SU-DHL-6 (cell line): ENCODE results near the gene UBR4.
"Not testable (repeated sequence)": the region's sequence is repeated elsewhere in the genome, so short reads cannot be mapped to it uniquely, and the experiment has no call there.

Experiments
- H2AFZ ChIP-seq: fragments of 200-600 bp; sonication (generic); 2 replicates; pipeline ENCODE4 v1.6.1; 2014; ENCODE audit warnings: low read depth, mild to moderate bottlenecking, moderate library complexity, mixed read lengths, antibody characterized with exemption, low read length; ENCODE audit not compliant: severe bottlenecking
- H3F3A ChIP-seq: fragments of 200-600 bp; shearing (Covaris generic); 2 replicates; pipeline ENCODE4 v1.6.0; 2016; ENCODE audit warnings: antibody characterized with exemption, mild to moderate bottlenecking; ENCODE audit not compliant: insufficient read depth
- H3K27ac ChIP-seq: fragments of 200-600 bp; sonication (generic); 2 replicates; pipeline ENCODE4 v1.5.1; 2016; ENCODE audit warnings: low read depth, mild to moderate bottlenecking, low read length, moderate library complexity, mixed read lengths
- H3K27me3 ChIP-seq: fragments of 200-600 bp; sonication (generic), shearing (Covaris generic); 2 replicates; pipeline ENCODE4 v1.6.0; 2014; ENCODE audit warnings: mild to moderate bottlenecking, low read length
- H3K36me3 ChIP-seq: fragments of 200-600 bp; sonication (generic); 2 replicates; pipeline ENCODE4 v1.6.1; 2014; ENCODE audit warnings: mild to moderate bottlenecking, low read length, mixed read lengths
- H3K4me2 ChIP-seq: fragments of 300-600, 200-600 bp; shearing (Covaris generic), sonication (generic); 2 replicates; pipeline ENCODE4 v1.6.0; 2014; ENCODE audit warnings: low read length, low read depth, mild to moderate bottlenecking; ENCODE audit not compliant: poor library complexity, severe bottlenecking
- H3K4me3 ChIP-seq: fragments of 200-600 bp; sonication (generic); 2 replicates; pipeline ENCODE4 v1.5.1; 2014; ENCODE audit warnings: antibody characterized with exemption, low read length, mild to moderate bottlenecking, mixed read lengths; ENCODE audit not compliant: insufficient read depth, poor library complexity, severe bottlenecking
- H3K79me2 ChIP-seq: fragments of 200-600 bp; sonication (generic); 2 replicates; pipeline ENCODE4 v1.6.1; 2014; ENCODE audit warnings: mild to moderate bottlenecking, low read length, moderate library complexity; ENCODE audit not compliant: insufficient read depth
- H3K9ac ChIP-seq: fragments of 200-600 bp; sonication (generic); 2 replicates; pipeline ENCODE4 v1.7.0; 2014; ENCODE audit warnings: mild to moderate bottlenecking, low read length
- H3K9me2 ChIP-seq: fragments of 200-600 bp; sonication (generic); replicated peaks from 2 replicates; pipeline ENCODE4 v1.6.1; 2014; ENCODE audit warnings: low read length; ENCODE audit not compliant: insufficient read depth
- H3K9me3 ChIP-seq: fragments of 200-600 bp; sonication (generic); 2 replicates; pipeline ENCODE4 v1.6.1; 2014; ENCODE audit warnings: low read length, mixed read lengths; ENCODE audit not compliant: insufficient read depth
- H4K20me1 ChIP-seq: fragments of 200-600 bp; sonication (generic); 2 replicates; pipeline ENCODE4 v1.6.1; 2014; ENCODE audit warnings: low read depth, mild to moderate bottlenecking, antibody characterized with exemption, low read length, moderate library complexity, mixed read lengths
- CTCF ChIP-seq: fragments of 200-600 bp; sonication (generic); IDR thresholded peaks from one replicate; pipeline ENCODE4 v1.5.1; 2017; ENCODE audit warnings: antibody characterized with exemption, mild to moderate bottlenecking, low read length, moderate library complexity; ENCODE audit not compliant: insufficient read depth, poor library complexity, severe bottlenecking
- EZH2phosphoT487 ChIP-seq: fragments of 200-600 bp; sonication (generic), shearing (Covaris generic); conservative IDR thresholded peaks from 2 replicates; pipeline ENCODE4 v1.6.1; 2018; ENCODE audit warnings: mild to moderate bottlenecking, antibody characterized with exemption, low read length, moderate library complexity, mixed read lengths

Gene UBR4

GRCh38 chr1:19182223-19182622 is 27.8 kb downstream of the UBR4 start:
- Histone ChIP-seq H3K9me2 (no peaks in the 10 kb centered on the region), H3K27ac (no peak overlapping the region), H3K4me2 (no peak overlapping the region), H3K79me2 (no peaks in the 10 kb centered on the region), H4K20me1 (no peaks in the 10 kb centered on the region), H3K36me3 (peaks cover 42% of the 10 kb centered on the region), H3F3A (0 out of 2 replicates have a peak, but pooled peaks cover 2% of the 10 kb centered on the region), H3K4me3 (no peak overlapping the region), H3K9ac (no peak overlapping the region), H3K27me3 (no peaks in the 10 kb centered on the region), H3K9me3 (no peaks in the 10 kb centered on the region), H2AFZ (no peak overlapping the region)
- no peak for TF ChIP-seq CTCF
- TF ChIP-seq EZH2phosphoT487, result no peak

GRCh38 chr1:19180265-19180657 is 29.8 kb downstream of the UBR4 start:
- not testable (repeated sequence) for H2AFZ ChIP-seq, H3K9me2 ChIP-seq, H3K79me2 ChIP-seq, H3K27me3 ChIP-seq, H3K4me2 ChIP-seq, H3K4me3 ChIP-seq, H3K9ac ChIP-seq, H3K9me3 ChIP-seq, H3K27ac ChIP-seq, H4K20me1 ChIP-seq, H3F3A ChIP-seq
- peaks cover 37% of the 10 kb centered on the region for H3K36me3 ChIP-seq

- TF ChIP-seq CTCF (no peak), EZH2phosphoT487 (no peak)
- Histone ChIP-seq H2AFZ (no peak overlapping the region), H3K9ac (no peak overlapping the region), H3K9me2 (no peaks in the 10 kb centered on the region), H3K4me3 (no peak overlapping the region), H3K27me3 (no peaks in the 10 kb centered on the region), H3F3A (0 out of 2 replicates have a peak, but pooled peaks cover under 1% of the 10 kb centered on the region), H3K27ac (no peak overlapping the region), H3K79me2 (no peaks in the 10 kb centered on the region), H4K20me1 (no peaks in the 10 kb centered on the region), H3K4me2 (no peak overlapping the region), H3K36me3 (peaks cover 34% of the 10 kb centered on the region), H3K9me3 (no peaks in the 10 kb centered on the region)
Observed at GRCh38 chr1:19179597-19180264, 30.3 kb downstream of the UBR4 start.

- H3K79me2 ChIP-seq, result no peaks in the 10 kb centered on the region
- H2AFZ ChIP-seq, result no peak overlapping the region
Observed at GRCh38 chr1:19178734-19179398, 31.2 kb downstream of the UBR4 start.

More at GRCh38 chr1:19178734-19179398, 31.2 kb downstream of the UBR4 start:
- H3K9me3 ChIP-seq, result no peaks in the 10 kb centered on the region
- no peaks in the 10 kb centered on the region for H3K27me3 ChIP-seq
- no peaks in the 10 kb centered on the region for H3K9me2 ChIP-seq
- H4K20me1 ChIP-seq, result no peaks in the 10 kb centered on the region
- no peak overlapping the region for H3K27ac ChIP-seq
- H3F3A ChIP-seq, result no peaks in the 10 kb centered on the region
- peaks cover 25% of the 10 kb centered on the region for H3K36me3 ChIP-seq
- no peak overlapping the region for H3K9ac ChIP-seq
- H3K4me2 ChIP-seq, result no peak overlapping the region
- no peak for TF ChIP-seq CTCF
- TF ChIP-seq EZH2phosphoT487, result no peak
- no peak overlapping the region for H3K4me3 ChIP-seq
